ENCODE data around the gene CAPN8.

Gene CAPN8

GRCh38 chr1:223665592-223666312, at the start of gene CAPN8:
CAPN8 (minus strand) TSS chr1:223665701; CDS start chr1:223665646, 55 bp downstream.
- no peak for DNase-seq (ENCODE audit: low read depth)

GRCh38 chr1:223714849-223715603, 49.5 kb upstream of the CAPN8 start:
- DNase-seq (ENCODE audit: low read depth), result no peak

- no peak for DNase-seq (ENCODE audit: low read depth)
These were observed 48.9 kb upstream of the CAPN8 start for GRCh38 chr1:223714421-223714724.

- DNase-seq (ENCODE audit: low read depth), result no peak
These were observed 48.3 kb upstream of the CAPN8 start for GRCh38 chr1:223713546-223714420.

- DNase-seq (ENCODE audit: low read depth), result no peak
These were observed 47.5 kb upstream of the CAPN8 start for GRCh38 chr1:223712850-223713474.

- DNase-seq (ENCODE audit: low read depth), result no peak
These were observed 46.8 kb upstream of the CAPN8 start, which contains the start of gene CAPN2 for GRCh38 chr1:223712194-223712849. CAPN2 (plus strand) TSS chr1:223712539; CDS start chr1:223712641, 102 bp downstream.

- no peak for DNase-seq (ENCODE audit: low read depth)
These were observed 46.3 kb upstream of the CAPN8 start for GRCh38 chr1:223711747-223712193.

- DNase-seq (ENCODE audit: low read depth), result no peak
These were observed 45.7 kb upstream of the CAPN8 start for GRCh38 chr1:223711173-223711572.

- no peak for DNase-seq (ENCODE audit: low read depth)
These were observed 45.0 kb upstream of the CAPN8 start for GRCh38 chr1:223710179-223711133.

GRCh38 chr1:223709598-223709997, 44.1 kb upstream of the CAPN8 start:
- DNase-seq (ENCODE audit: low read depth), result no peak

- DNase-seq (ENCODE audit: low read depth), result no peak
These were observed 43.3 kb upstream of the CAPN8 start for GRCh38 chr1:223708651-223709268.

GRCh38 chr1:223708001-223708359, 42.5 kb upstream of the CAPN8 start:
- no peak for DNase-seq (ENCODE audit: low read depth)

- DNase-seq (ENCODE audit: low read depth), result no peak
These were observed 41.9 kb upstream of the CAPN8 start for GRCh38 chr1:223707256-223708000.

- no peak for DNase-seq (ENCODE audit: low read depth)
These were observed 40.8 kb upstream of the CAPN8 start for GRCh38 chr1:223706077-223706973.

- no peak for DNase-seq (ENCODE audit: low read depth)
These were observed 39.7 kb upstream of the CAPN8 start for GRCh38 chr1:223704921-223705878.

GRCh38 chr1:223703668-223704013, 38.1 kb upstream of the CAPN8 start:
- DNase-seq (ENCODE audit: low read depth), result no peak
